MM.1S (cell line): ENCODE results near the gene OR12D2.

ENCODE experiments used
- DNase-seq: peaks from one replicate; pipeline ENCODE4 v3.0.0-alpha.2; 2015
- H2AFZ ChIP-seq: fragments of 300-600 bp; sonication (generic); 2 replicates; pipeline ENCODE4 v1.6.0; 2016; ENCODE audit warnings: antibody characterized with exemption, low read length
- H3F3A ChIP-seq: fragments of 300-600 bp; sonication (generic); 2 replicates; pipeline ENCODE4 v1.6.1; 2016; ENCODE audit warnings: mild to moderate bottlenecking, antibody characterized with exemption, low read length, moderate library complexity, mixed read lengths; ENCODE audit not compliant: insufficient read depth
- H3K27ac ChIP-seq: fragments of 300-600 bp; sonication (generic); 2 replicates; pipeline ENCODE4 v1.5.1; 2016; ENCODE audit warnings: mild to moderate bottlenecking, low read length
- H3K27me3 ChIP-seq: fragments of 300-600 bp; sonication (generic); replicated peaks from 2 replicates; pipeline ENCODE4 v1.6.0; 2016; ENCODE audit warnings: low read length; ENCODE audit not compliant: insufficient read depth
- H3K36me3 ChIP-seq: fragments of 300-600 bp; sonication (generic); replicated peaks from 2 replicates; pipeline ENCODE4 v1.6.1; 2016; ENCODE audit warnings: mild to moderate bottlenecking, low read length, mixed read lengths; ENCODE audit not compliant: insufficient read depth
- H3K4me1 ChIP-seq: fragments of 300-600 bp; sonication (generic); 2 replicates; pipeline ENCODE4 v1.6.1; 2016; ENCODE audit warnings: low read length, mixed read lengths
- H3K4me2 ChIP-seq: fragments of 300-600 bp; sonication (generic); 2 replicates; pipeline ENCODE4 v1.6.0; 2016; ENCODE audit warnings: low read depth, low read length
- H3K4me3 ChIP-seq: fragments of 300-600 bp; sonication (generic); 2 replicates; pipeline ENCODE4 v1.5.1; 2016; ENCODE audit warnings: low read length, mixed read lengths
- H3K79me2 ChIP-seq: fragments of 300-600 bp; sonication (generic); 2 replicates; pipeline ENCODE4 v1.6.1; 2016; ENCODE audit warnings: mixed run types, low read length, mixed read lengths
- H3K9ac ChIP-seq: fragments of 300-600 bp; sonication (generic); 2 replicates; pipeline ENCODE4 v1.6.1; 2016; ENCODE audit warnings: low read length, mixed read lengths
- H3K9me2 ChIP-seq: fragments of 300-600 bp; sonication (generic); replicated peaks from 2 replicates; pipeline ENCODE4 v1.6.1; 2016; ENCODE audit warnings: mild to moderate bottlenecking, low read length, mixed read lengths; ENCODE audit not compliant: insufficient read depth
- H3K9me3 ChIP-seq: fragments of 300-600 bp; sonication (generic); replicated peaks from 2 replicates; pipeline ENCODE4 v1.6.1; 2016; ENCODE audit warnings: mild to moderate bottlenecking, low read length, mixed read lengths; ENCODE audit not compliant: insufficient read depth
- H4K20me1 ChIP-seq: fragments of 300-600 bp; sonication (generic); 2 replicates; pipeline ENCODE4 v1.6.1; 2016; ENCODE audit warnings: mild to moderate bottlenecking, low read length, moderate library complexity, mixed read lengths; ENCODE audit not compliant: insufficient read depth
- EZH2 ChIP-seq: fragments of 300-600 bp; sonication (generic); optimal IDR thresholded peaks from 2 replicates; pipeline ENCODE3; 2017; ENCODE audit warnings: low read depth, mild to moderate bottlenecking, antibody characterized with exemption, low read length, mixed read lengths
- EZH2phosphoT487 ChIP-seq: fragments of 300-600 bp; sonication (generic); IDR thresholded peaks from 2 replicates; pipeline ENCODE4 v1.6.1; 2018; ENCODE audit warnings: antibody characterized with exemption, low read length
- TF ChIP-seq, protein P1 (sequence below): fragments of 300-600 bp; sonication (generic); IDR thresholded peaks from 2 replicates; pipeline ENCODE4 v1.5.1; 2016; ENCODE audit warnings: antibody characterized with exemption, low read length, mixed read lengths

Gene OR12D2

GRCh38 chr6:29414588-29414987 lies 19.2 kb downstream of the OR12D2 start, which contains the start of gene OR12D1:
OR12D1 (plus strand) TSS chr6:29414928.
- Histone ChIP-seq H3K27ac (no peak within 1 kb of the TSS), H3K79me2 (no peaks in the 10 kb centered on the region), H3F3A (no peaks in the 10 kb centered on the region), H3K9me3 (no peaks in the 10 kb centered on the region), H3K9me2 (no peaks in the 10 kb centered on the region), H3K36me3 (no peaks in the 10 kb centered on the region), H3K4me1 (no peaks in the 10 kb centered on the region), H4K20me1 (no peaks in the 10 kb centered on the region), H3K27me3 (no peaks in the 10 kb centered on the region), H2AFZ (no peak within 1 kb of the TSS), H3K4me2 (no peak within 1 kb of the TSS), H3K9ac (no peak within 1 kb of the TSS), H3K4me3 (no peak within 1 kb of the TSS)
- DNase-seq: no peak
- TF ChIP-seq EZH2: no peak
- TF ChIP-seq, protein P1, sequence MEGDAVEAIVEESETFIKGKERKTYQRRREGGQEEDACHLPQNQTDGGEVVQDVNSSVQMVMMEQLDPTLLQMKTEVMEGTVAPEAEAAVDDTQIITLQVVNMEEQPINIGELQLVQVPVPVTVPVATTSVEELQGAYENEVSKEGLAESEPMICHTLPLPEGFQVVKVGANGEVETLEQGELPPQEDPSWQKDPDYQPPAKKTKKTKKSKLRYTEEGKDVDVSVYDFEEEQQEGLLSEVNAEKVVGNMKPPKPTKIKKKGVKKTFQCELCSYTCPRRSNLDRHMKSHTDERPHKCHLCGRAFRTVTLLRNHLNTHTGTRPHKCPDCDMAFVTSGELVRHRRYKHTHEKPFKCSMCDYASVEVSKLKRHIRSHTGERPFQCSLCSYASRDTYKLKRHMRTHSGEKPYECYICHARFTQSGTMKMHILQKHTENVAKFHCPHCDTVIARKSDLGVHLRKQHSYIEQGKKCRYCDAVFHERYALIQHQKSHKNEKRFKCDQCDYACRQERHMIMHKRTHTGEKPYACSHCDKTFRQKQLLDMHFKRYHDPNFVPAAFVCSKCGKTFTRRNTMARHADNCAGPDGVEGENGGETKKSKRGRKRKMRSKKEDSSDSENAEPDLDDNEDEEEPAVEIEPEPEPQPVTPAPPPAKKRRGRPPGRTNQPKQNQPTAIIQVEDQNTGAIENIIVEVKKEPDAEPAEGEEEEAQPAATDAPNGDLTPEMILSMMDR: no peak
- TF ChIP-seq EZH2phosphoT487: no peak

DNA sequence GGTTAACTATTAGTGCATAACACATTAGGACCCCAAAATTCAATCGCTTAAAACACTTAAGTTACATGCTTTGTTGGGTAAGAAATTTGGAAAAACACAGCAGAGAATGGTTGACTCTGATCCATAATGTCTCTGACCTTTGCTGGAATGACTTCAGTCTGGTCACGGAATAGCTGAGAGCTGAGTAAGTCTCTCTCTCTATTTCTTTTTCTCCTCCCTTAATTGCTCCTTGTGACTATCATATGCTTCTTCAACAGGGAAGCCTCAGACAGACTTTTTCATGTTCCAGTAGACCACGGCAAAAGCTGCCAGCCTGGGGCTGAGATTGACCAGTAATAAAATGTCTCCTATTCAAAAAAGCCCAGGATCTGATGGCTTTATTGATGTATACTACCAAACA lies 24.1 kb downstream of the OR12D2 start:
- Histone ChIP-seq H3K27ac (no peak overlapping the region), H4K20me1 (no peaks in the 10 kb centered on the region), H3K27me3 (no peaks in the 10 kb centered on the region), H3K9ac (no peak overlapping the region), H3K36me3 (no peaks in the 10 kb centered on the region), H3K4me1 (no peaks in the 10 kb centered on the region), H3F3A (no peaks in the 10 kb centered on the region), H3K4me3 (no peak overlapping the region), H3K79me2 (no peaks in the 10 kb centered on the region), H2AFZ (no peak overlapping the region), H3K9me3 (no peaks in the 10 kb centered on the region), H3K4me2 (no peak overlapping the region), H3K9me2 (no peaks in the 10 kb centered on the region)
- TF ChIP-seq, protein P1: no peak
- no peak for TF ChIP-seq EZH2
- no peak for TF ChIP-seq EZH2phosphoT487
- no peak for DNase-seq

GRCh38 chr6:29424168-29424567 lies 28.7 kb downstream of the OR12D2 start:
- Histone ChIP-seq H4K20me1 (no peaks in the 10 kb centered on the region), H3F3A (no peaks in the 10 kb centered on the region), H2AFZ (no peak overlapping the region), H3K27ac (no peak overlapping the region), H3K9me2 (no peaks in the 10 kb centered on the region), H3K9ac (no peak overlapping the region), H3K36me3 (no peaks in the 10 kb centered on the region), H3K4me1 (no peaks in the 10 kb centered on the region), H3K79me2 (no peaks in the 10 kb centered on the region), H3K9me3 (no peaks in the 10 kb centered on the region), H3K4me3 (no peak overlapping the region), H3K4me2 (no peak overlapping the region), H3K27me3 (no peaks in the 10 kb centered on the region)
- no peak for DNase-seq
- no peak for TF ChIP-seq EZH2
- TF ChIP-seq, protein P1: no peak
- TF ChIP-seq EZH2phosphoT487: no peak
